ENCODE results near the gene RBM45. TPM values are rescaled to one million over a fixed set of nuclear protein-coding genes. Genes with fewer than 3 reads are reported as not detected.
"Not testable (repeated sequence)": the region's sequence is repeated elsewhere in the genome, so short reads cannot be mapped to it uniquely, and the experiment has no call there.

The RBM45 gene
- total RNA-seq, 1 donor from 2014 or later: 11.3 TPM

GRCh38 chr2:178075006-178075326 lies 37.3 kb upstream of the RBM45 start:
- DNase-seq: no peak
- intact Hi-C loops (cut with DNase I): no loop called here
- Histone ChIP-seq H3K27ac (no peak overlapping the region), H3K9me3 (no peaks in the 10 kb centered on the region), H3K36me3 (no peaks in the 10 kb centered on the region), H3K4me3 (no peak overlapping the region), H3K27me3 (peaks cover 10% of the 10 kb centered on the region), H3K4me1 (no peaks in the 10 kb centered on the region)
- no peak for TF ChIP-seq CTCF (IDR thresholded peaks at IDR 0.05)
- ATAC-seq: no peak

GRCh38 chr2:178076130-178076529 lies 36.1 kb upstream of the RBM45 start:
- no peak overlapping the region for H3K4me3 ChIP-seq
- no peak overlapping the region for H3K27ac ChIP-seq
- DNase-seq: no peak
- no peak for ATAC-seq
- H3K9me3 ChIP-seq: no peaks in the 10 kb centered on the region
- intact Hi-C loops (cut with DNase I): no loop called here
- TF ChIP-seq CTCF (IDR thresholded peaks at IDR 0.05): no peak
- H3K4me1 ChIP-seq: no peaks in the 10 kb centered on the region
- no peaks in the 10 kb centered on the region for H3K36me3 ChIP-seq
- peaks cover 9% of the 10 kb centered on the region for H3K27me3 ChIP-seq

- H3K27ac ChIP-seq; H3K9me3 ChIP-seq; intact Hi-C loops (cut with DNase I); H3K4me3 ChIP-seq; H3K27me3 ChIP-seq; ATAC-seq; H3K4me1 ChIP-seq; DNase-seq; H3K36me3 ChIP-seq: not testable (repeated sequence)
These were observed 33.0 kb upstream of the RBM45 start for GRCh38 chr2:178079279-178079678.

- H3K27ac ChIP-seq: no peak overlapping the region
- no peak for DNase-seq
- intact Hi-C loops (cut with DNase I): no loop called here
- ATAC-seq: no peak
- H3K4me1 ChIP-seq: no peaks in the 10 kb centered on the region
- no peaks in the 10 kb centered on the region for H3K9me3 ChIP-seq
- H3K4me3 ChIP-seq: no peak overlapping the region
- no peaks in the 10 kb centered on the region for H3K27me3 ChIP-seq
- H3K36me3 ChIP-seq: no peaks in the 10 kb centered on the region
- no peak for TF ChIP-seq CTCF (IDR thresholded peaks at IDR 0.05)
These were observed 29.7 kb upstream of the RBM45 start for GRCh38 chr2:178082408-178083045.

GRCh38 chr2:178084273-178084672 lies 28.0 kb upstream of the RBM45 start:
- Histone ChIP-seq H3K4me3 (no peak overlapping the region), H3K27me3 (no peaks in the 10 kb centered on the region), H3K4me1 (no peaks in the 10 kb centered on the region), H3K27ac (no peak overlapping the region), H3K36me3 (no peaks in the 10 kb centered on the region), H3K9me3 (no peaks in the 10 kb centered on the region)
- no peak for TF ChIP-seq CTCF (IDR thresholded peaks at IDR 0.05)
- DNase-seq (no peak), ATAC-seq (no peak)
- intact Hi-C loops (cut with DNase I): no loop called here

- no peak overlapping the region for H3K4me3 ChIP-seq
- H3K27me3 ChIP-seq: no peaks in the 10 kb centered on the region
- no peak overlapping the region for H3K27ac ChIP-seq
- ATAC-seq (no peak), DNase-seq (no peak)
- intact Hi-C loops (cut with DNase I): no loop called here
- no peaks in the 10 kb centered on the region for H3K4me1 ChIP-seq
- TF ChIP-seq CTCF (IDR thresholded peaks at IDR 0.05): no peak
- H3K36me3 ChIP-seq: no peaks in the 10 kb centered on the region
- no peaks in the 10 kb centered on the region for H3K9me3 ChIP-seq
These were observed 23.4 kb upstream of the RBM45 start for GRCh38 chr2:178088774-178089270.
